GM12878 (cell line): Measurements from ENCODE around the gene MAML2. TPM values are rescaled to one million over a fixed set of nuclear protein-coding genes. Genes with fewer than 3 reads are reported as not detected.
A peak's percentile ranks its signal among the peaks of the same experiment; 100 is the strongest.

Experiments
- ATAC-seq: fragments of 200-7000 bp; cut with Tn5 transposase; 3 replicates; pipeline ENCODE4 v1.9.1; 2020; ENCODE audit warnings: mild to moderate bottlenecking, moderate library complexity
- BruUV-seq: library from RNA; stranded (reverse); fragments of 400-500 nt; replicated peaks from 2 replicates; lab custom pipeline; 2021; lab: Mats Ljungman, UMichigan
- CTCF ChIA-PET: fragments of 300-600 bp; sonication (Branson Sonifier 250); formaldehyde crosslinking; extraction: SDS; loops from one replicate; lab custom pipeline; 2021; ENCODE audit warnings: inconsistent platforms; lab: Yijun Ruan, JAX
- POLR2A ChIA-PET: fragments of 350-600 bp; formaldehyde crosslinking; extraction: SDS; loops from one replicate; lab custom pipeline; 2021; ENCODE audit warnings: inconsistent platforms; lab: Charles Lee
- RAD21 ChIA-PET: fragments of 300-600 bp; sonication (Branson Sonifier 250); formaldehyde crosslinking; loops from one replicate; lab custom pipeline; 2023; ENCODE audit warnings: antibody characterized with exemption; ENCODE audit not compliant: unreplicated experiment; lab: Charles Lee
- SMC1A ChIA-PET: fragments of 300-600 bp; sonication (Branson Sonifier 250); formaldehyde crosslinking; loops from one replicate; lab custom pipeline; 2023; ENCODE audit not compliant: unreplicated experiment, uncharacterized antibody; lab: Charles Lee
- DNase-seq: peaks from one replicate; pipeline ENCODE4 v3.0.0-alpha.2; 2011; ENCODE audit warnings: low read depth, low spot score
- FAIRE-seq: peaks from 3 replicates; lab custom pipeline; 2011; peaks lifted over from hg19 to GRCh38; lab: Jason Lieb, UNC
- H2AFZ ChIP-seq: 2 replicates; pipeline ENCODE4 v1.6.0; 2011; ENCODE audit warnings: low read depth, low read length, control low read depth; ENCODE audit not compliant: control insufficient read depth
- H3K27ac ChIP-seq: 2 replicates; pipeline ENCODE4 v1.5.1; 2011; ENCODE audit warnings: control low read depth; ENCODE audit not compliant: control insufficient read depth, insufficient read depth
- H3K27me3 ChIP-seq, 2 experiments: replicated peaks in 1 of 2; 2 replicates each; pipeline versions ENCODE4 v1.6.0 to v1.6.1; 2011; ENCODE audit warnings: low read length in 1 of 2; ENCODE audit not compliant: control insufficient read depth in 2 of 2, insufficient read depth in 2 of 2
- H3K36me3 ChIP-seq, 2 experiments: 2 replicates each; pipeline ENCODE4 v1.5.1; 2011; ENCODE audit warnings: low read length in 1 of 2; ENCODE audit not compliant: control insufficient read depth in 2 of 2, insufficient read depth in 2 of 2
- H3K4me1 ChIP-seq: 2 replicates; pipeline ENCODE4 v1.6.1; 2011; ENCODE audit warnings: mild to moderate bottlenecking, low read length, moderate library complexity, mixed read lengths; ENCODE audit not compliant: control insufficient read depth, insufficient read depth
- H3K4me2 ChIP-seq: 2 replicates; pipeline ENCODE4 v1.6.0; 2011; ENCODE audit warnings: control low read depth; ENCODE audit not compliant: control insufficient read depth, insufficient read depth
- H3K4me3 ChIP-seq: fragments of 200-600 bp; sonication (generic); 2 replicates; pipeline ENCODE4 v1.5.1; 2016
- H3K79me2 ChIP-seq: 2 replicates; pipeline ENCODE4 v1.6.0; 2011; ENCODE audit warnings: low read length; ENCODE audit not compliant: control insufficient read depth, insufficient read depth
- H3K9ac ChIP-seq: 2 replicates; pipeline ENCODE4 v1.8.0; 2011; ENCODE audit warnings: low read length, control low read depth, mixed read lengths; ENCODE audit not compliant: control insufficient read depth, insufficient read depth
- H3K9me3 ChIP-seq: replicated peaks from 3 replicates; pipeline ENCODE4 v1.5.1; 2011; ENCODE audit warnings: mild to moderate bottlenecking, low read length; ENCODE audit not compliant: control insufficient read depth, insufficient read depth
- H4K20me1 ChIP-seq: 2 replicates; pipeline ENCODE4 v1.6.0; 2011; ENCODE audit not compliant: control insufficient read depth, insufficient read depth
- ATF7 ChIP-seq: fragments of 450-650 bp; IDR thresholded peaks from 2 replicates; pipeline ENCODE4 v1.6.1; 2016; ENCODE audit warnings: low read depth, mild to moderate bottlenecking
- BMI1 ChIP-seq: fragments of 450-650 bp; IDR thresholded peaks from 2 replicates; pipeline ENCODE4 v1.6.1; 2016; ENCODE audit warnings: mild to moderate bottlenecking, moderate library complexity, borderline replicate concordance
- FOS ChIP-seq: IDR thresholded peaks from 3 replicates; pipeline ENCODE4 v1.6.1; 2011; ENCODE audit warnings: borderline replicate concordance; ENCODE audit not compliant: insufficient read length; ENCODE audit errors: extremely low read depth
- KAT2A ChIP-seq: conservative IDR thresholded peaks from 2 replicates; pipeline ENCODE4 v1.6.1; 2011; ENCODE audit warnings: low read depth, low read length; ENCODE audit not compliant: control insufficient read depth
- MTA2 ChIP-seq: fragments of 450-650 bp; IDR thresholded peaks from 2 replicates; pipeline ENCODE4 v1.6.1; 2016; ENCODE audit warnings: low read depth, mild to moderate bottlenecking, moderate library complexity
- MXI1 ChIP-seq: fragments of 150-350 bp; IDR thresholded peaks from 2 replicates; pipeline ENCODE4 v1.6.1; 2011; ENCODE audit warnings: low read depth, mild to moderate bottlenecking, inconsistent platforms, low read length, improper control_type of control experiment
- PAX5 ChIP-seq: IDR thresholded peaks from 2 replicates; pipeline ENCODE4 v1.6.1; 2011; ENCODE audit warnings: low read depth, low read length, borderline replicate concordance
- PML ChIP-seq: IDR thresholded peaks from 2 replicates; pipeline ENCODE4 v1.6.1; 2012; ENCODE audit warnings: low read length, inconsistent platforms
- RCOR1 ChIP-seq: conservative IDR thresholded peaks from 2 replicates; pipeline ENCODE4 v1.6.1; 2012; ENCODE audit warnings: low read depth, low read length, improper control_type of control experiment
- SIX5 ChIP-seq: IDR thresholded peaks from 2 replicates; pipeline ENCODE4 v1.6.1; 2011; ENCODE audit warnings: mild to moderate bottlenecking, low read depth, low read length, moderate library complexity; ENCODE audit not compliant: severe bottlenecking
- SMAD1 ChIP-seq: fragments of 450-650 bp; IDR thresholded peaks from 2 replicates; pipeline ENCODE4 v1.6.1; 2018; ENCODE audit warnings: mild to moderate bottlenecking, low read depth; ENCODE audit not compliant: partially characterized antibody
- SP1 ChIP-seq: IDR thresholded peaks from one replicate; pipeline ENCODE4 v1.6.1; 2011; ENCODE audit warnings: low read depth, low read length
- STAT3 ChIP-seq: IDR thresholded peaks from 2 replicates; pipeline ENCODE4 v1.6.1; 2011; ENCODE audit warnings: low read depth, low read length, improper control_type of control experiment
- TCF12 ChIP-seq: IDR thresholded peaks from 2 replicates; pipeline ENCODE4 v1.6.1; 2011; ENCODE audit warnings: low read depth, mild to moderate bottlenecking, low read length
- ZBTB11 ChIP-seq: fragments of 450-650 bp; formaldehyde crosslinking; IDR thresholded peaks from 2 replicates; pipeline ENCODE4 v1.5.0; 2022; ENCODE audit warnings: mild to moderate bottlenecking, missing genetic modification characterization
- ZBTB4 ChIP-seq: fragments of 450-650 bp; formaldehyde crosslinking; IDR thresholded peaks from 2 replicates; pipeline ENCODE4 v1.4.0; 2022; ENCODE audit warnings: mild to moderate bottlenecking, moderate library complexity
- ZZZ3 ChIP-seq: IDR thresholded peaks from 2 replicates; pipeline ENCODE4 v1.6.1; 2011; ENCODE audit warnings: low read depth; ENCODE audit not compliant: control insufficient read depth, insufficient read length
- WGBS: methylation state at CpG from one replicate; pipeline ENCODE4 v1.1.6; 2016; ENCODE audit warnings: low lambda C conversion rate; ENCODE audit not compliant: insufficient replicate concordance, insufficient coverage; ENCODE audit errors: missing lambda C conversion rate; 5-methylcytosine and 5-hydroxymethylcytosine counted together
- in situ Hi-C: fragments of 300-500 bp; cut with MboI; formaldehyde crosslinking; loops from 9 replicates; pipeline ENCODE4 v1.14.3; 2018; ENCODE audit warnings: mixed read lengths
- intact Hi-C: fragments of 100-400 bp; cut with micrococcal nuclease; formaldehyde crosslinking; loops from one replicate; pipeline ENCODE4 v1.14.2; 2022; ENCODE audit not compliant: unreplicated experiment
- polyA plus RNA-seq, 11 experiments: library from polyadenylated mRNA; depleted of rRNA in 4 of 11; unstranded in 6 of 11; stranded (reverse) in 5 of 11; fragments of >200 nt; fragmentation: Nextera tagmentation in 4 of 11; fragmentation: Illumina TruSeq in 1 of 11; extraction: Ambion mirVana in 4 of 11; extraction: Trizol in 1 of 11; gene quantifications; 1 replicate in 1 of 11; 2 replicates in 10 of 11; pipeline versions ENCODE4 v1.2.1 to v1.2.3, GENCODE V29; 2011 to 2016; ENCODE audit warnings: inconsistent platforms in 2 of 11, missing spikeins in 2 of 11, low read depth in 1 of 11
- total RNA-seq, 4 experiments: library from RNA; depleted of rRNA in 3 of 4; stranded (reverse); fragments of >200 nt in 3 of 4; fragmentation: Illumina TruSeq in 1 of 4; extraction: Trizol in 1 of 4; gene quantifications; 2 replicates each; pipeline versions ENCODE4 v1.2.1 to v1.2.3, GENCODE V29; 2013 to 2021

MAML2 gene
- total and polyA plus RNA-seq, 10 of the 15 experiments (the other 5 are each of a cell fraction or from before 2014, with no cell fraction given), result 2.5 to 15.1 (median 12.0) TPM

- no peaks in the 10 kb centered on the region for H4K20me1 ChIP-seq
- peak overlapping the region; percentile 41 for H3K9ac ChIP-seq
- H3K79me2 ChIP-seq, result peaks cover 32% of the 10 kb centered on the region
- FAIRE-seq, result no peak
- ATAC-seq, result no peak; the same call in 2 of the 3 replicates
- peaks cover 12% of the 10 kb centered on the region; the same call in 2 of the 3 replicates for H3K9me3 ChIP-seq
- ChIA-PET CTCF (interaction anchor here (0.8 to 1.9 kb wide), 10 partner anchors 9 to 76 kb away, joined by 3 to 12 read pairs (median 3); partner anchors contain the start of gene MAML2), RAD21 (interaction anchor here (0.7 to 4.4 kb wide), 14 partner anchors 8 to 215 kb away, joined by 3 to 55 read pairs (median 6); partner anchors contain the start of gene MAML2), POLR2A (interaction anchor here (0.9 to 4.5 kb wide), 8 partner anchors 12 to 78 kb away, joined by 3 to 13 read pairs (median 4); partner anchors contain the start of gene MAML2), SMC1A (interaction anchor here (0.7 to 6.1 kb wide), 19 partner anchors 9 to 215 kb away, joined by 3 to 57 read pairs (median 3); partner anchors contain the start of gene MAML2)
- peaks cover 0 to 2% of the 10 kb centered on the region in 2 experiments; a peak in 1 of 4 replicates for H3K36me3 ChIP-seq
- peak overlapping the region; percentile 73 for H3K27ac ChIP-seq
- in situ Hi-C loops (no loop called here), intact Hi-C loops (loop anchor here (1.0 to 5.0 kb wide), 3 partner anchors 26 to 215 kb away; no protein-coding TSS in a partner anchor)
- peaks cover 18% of the 10 kb centered on the region for H3K4me1 ChIP-seq
- no peaks in the 10 kb centered on the region for H3K27me3 ChIP-seq
- BruUV-seq, result no TSS peak
- H3K4me3 ChIP-seq, result no peak overlapping the region
- no peak for DNase-seq
- 71% methylated on average over 1 of the region's 1 CpG for WGBS
- peak overlapping the region; percentile 94 for H3K4me2 ChIP-seq
- TF ChIP-seq ATF7 (no peak), PAX5 (no peak), MTA2 (no peak), ZZZ3 (no peak), SIX5 (no peak), ZBTB4 (CRISPR knock-in tag) (no peak), SP1 (no peak), MXI1 (no peak), ZBTB11 (CRISPR knock-in tag) (no peak), KAT2A (no peak), FOS (no peak), BMI1 (no peak), TCF12 (no peak), STAT3 (no peak), SMAD1 (no peak), PML (no peak), RCOR1 (no peak)
- no peak overlapping the region; the same call in 1 of the 2 replicates for H2AFZ ChIP-seq
Observed at GRCh38 chr11:96267001-96267495, 75.9 kb downstream of the MAML2 start.
